Measurements from ENCODE around the gene CMSS1.

Gene CMSS1

DNA sequence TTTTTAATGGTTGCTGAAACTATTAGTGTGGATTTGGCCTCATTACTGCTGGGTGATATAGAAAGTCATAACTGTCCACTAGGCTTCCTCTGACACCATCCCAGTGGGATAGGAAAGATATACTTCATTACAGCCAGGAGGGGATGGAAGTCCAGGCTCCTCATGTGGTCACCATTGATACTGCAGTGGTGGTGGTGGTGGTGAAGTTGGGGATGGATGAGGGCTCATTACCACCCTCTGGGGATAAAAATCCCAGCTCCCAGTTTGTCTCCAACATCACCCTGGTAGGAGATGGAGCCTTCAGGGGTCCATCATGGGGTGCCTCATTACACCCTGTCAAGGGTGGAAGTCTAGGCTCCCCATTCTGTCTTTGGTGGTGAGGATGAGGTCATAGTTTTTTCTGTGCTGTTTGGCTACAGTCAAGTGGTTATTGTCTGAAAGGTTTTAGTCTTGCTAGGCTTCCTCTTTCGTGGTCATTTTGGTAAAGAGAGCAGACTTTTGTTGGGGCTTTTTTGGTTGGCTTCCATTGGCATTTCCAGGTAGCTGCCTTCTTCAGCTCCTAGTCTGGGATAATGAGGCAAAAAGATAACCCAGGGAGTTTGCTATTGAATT is 326.7 kb downstream of the CMSS1 start:
- no peak for DNase-seq (ENCODE audit: low spot score)

DNA sequence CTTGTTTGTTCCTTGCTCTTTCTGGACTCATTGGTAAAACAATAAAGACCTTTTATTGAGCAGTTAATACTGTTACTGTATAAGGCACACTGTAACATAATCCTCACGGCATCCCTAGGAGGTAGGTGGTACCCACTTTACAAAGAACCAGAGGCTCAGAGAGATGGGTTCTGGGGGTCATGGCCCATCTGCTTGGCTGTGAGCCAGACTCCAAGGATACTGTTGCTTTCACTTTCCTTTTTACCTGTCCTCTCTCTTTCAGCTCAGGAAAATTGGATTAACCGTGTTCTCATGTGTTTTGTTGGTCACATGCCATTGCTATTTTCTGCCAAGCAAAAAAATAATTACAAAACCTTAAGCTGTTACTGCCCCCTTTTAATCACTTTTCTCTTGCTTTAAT is 331.5 kb downstream of the CMSS1 start:
- no peak for DNase-seq (ENCODE audit: low spot score)

GRCh38 chr3:100149713-100150415 is 332.2 kb downstream of the CMSS1 start:
- no peak for DNase-seq (ENCODE audit: low spot score)

DNA sequence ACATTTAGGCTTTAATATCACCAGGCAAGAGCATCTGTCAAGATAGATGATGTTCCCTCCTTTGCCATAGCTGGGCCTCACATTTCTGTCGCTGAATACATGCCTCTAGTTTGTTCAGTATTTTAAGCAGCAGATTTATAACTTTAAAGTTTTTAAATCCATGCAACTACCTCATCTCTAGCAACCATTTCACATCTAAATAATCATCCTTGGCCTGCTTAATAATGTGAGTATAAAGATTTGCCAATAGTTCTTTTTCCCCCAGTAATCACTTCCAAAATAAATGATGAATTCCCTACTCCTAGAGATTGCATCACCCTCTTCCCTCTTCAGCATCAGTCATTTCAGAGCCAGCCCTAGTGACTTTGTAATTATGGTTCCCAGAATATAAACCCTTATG is 332.8 kb downstream of the CMSS1 start:
- DNase-seq (ENCODE audit: low spot score): no peak

GRCh38 chr3:100151024-100151707 is 333.5 kb downstream of the CMSS1 start:
- no peak for DNase-seq (ENCODE audit: low spot score)

GRCh38 chr3:100154171-100154570 is 336.5 kb downstream of the CMSS1 start:
- no peak for DNase-seq (ENCODE audit: low spot score)

DNA sequence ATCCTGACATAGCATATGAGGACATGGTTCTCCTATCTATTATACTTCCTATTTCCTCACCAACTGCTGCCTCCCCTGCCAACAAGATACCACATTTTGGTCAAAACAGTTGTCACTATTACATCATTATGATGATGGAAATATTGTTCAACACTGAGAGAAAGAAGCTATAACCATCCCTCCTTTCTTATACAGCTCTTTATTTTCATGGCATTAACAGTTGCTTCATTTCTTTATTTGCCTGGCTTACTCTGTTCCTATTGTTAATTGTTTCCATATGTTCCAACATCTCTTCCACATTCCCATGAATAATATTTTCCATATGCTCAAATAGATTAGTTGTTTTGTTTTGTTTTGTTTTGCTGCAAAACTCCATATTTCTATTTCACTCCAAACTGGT is 337.5 kb downstream of the CMSS1 start:
- no peak for DNase-seq (ENCODE audit: low spot score)

- DNase-seq (ENCODE audit: low spot score): no peak
Measured at GRCh38 chr3:100155590-100155989, 337.9 kb downstream of the CMSS1 start.

DNA sequence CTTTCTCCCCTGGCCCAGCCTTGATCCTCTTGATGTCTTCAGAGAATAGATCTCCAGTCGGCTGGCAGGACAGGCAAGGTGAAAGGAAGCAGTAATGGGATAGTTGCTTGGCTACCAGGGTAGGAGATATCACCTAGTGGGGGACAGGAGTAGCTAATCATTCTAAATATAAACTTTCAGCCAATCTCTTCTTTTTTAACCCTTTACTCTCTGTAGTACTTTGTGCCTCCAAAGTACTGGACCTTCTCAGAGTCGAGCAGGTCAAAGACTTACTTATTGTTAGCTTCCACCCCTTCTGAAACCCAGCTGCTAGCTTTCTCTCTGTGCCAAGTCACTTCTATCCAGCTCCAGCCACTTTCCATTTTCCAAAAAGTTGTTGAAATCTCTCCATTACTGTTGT is 340.0 kb downstream of the CMSS1 start:
- DNase-seq (ENCODE audit: low spot score): no peak

GRCh38 chr3:100158918-100159330 is 341.3 kb downstream of the CMSS1 start:
- DNase-seq (ENCODE audit: low spot score): no peak

GRCh38 chr3:100159331-100160153 is 341.9 kb downstream of the CMSS1 start:
- DNase-seq (ENCODE audit: low spot score): no peak

- DNase-seq (ENCODE audit: low spot score): no peak
Measured at GRCh38 chr3:100160521-100160920, 342.9 kb downstream of the CMSS1 start.

DNA sequence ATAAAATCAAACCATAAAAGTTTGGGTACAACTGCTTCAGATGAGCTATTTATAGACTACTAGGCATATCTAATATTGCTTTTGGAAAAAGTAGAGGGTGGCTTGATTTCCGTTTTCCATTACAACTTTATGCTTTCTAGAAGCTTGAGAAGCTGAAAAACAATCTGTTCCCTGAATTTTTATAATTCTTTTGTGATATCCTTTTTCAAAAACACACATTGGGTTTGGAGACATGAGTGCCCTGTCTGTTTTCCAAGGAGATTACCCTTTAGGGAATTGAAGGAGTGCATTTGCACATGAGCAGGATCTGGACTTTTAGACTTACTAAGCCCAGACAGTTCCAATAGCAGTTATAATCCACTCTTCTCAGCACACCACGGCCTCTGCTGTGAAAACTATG is 346.1 kb downstream of the CMSS1 start:
- no peak for DNase-seq (ENCODE audit: low spot score)

- no peak for DNase-seq (ENCODE audit: low spot score)
Measured at GRCh38 chr3:100164743-100165142, 347.1 kb downstream of the CMSS1 start.

- DNase-seq (ENCODE audit: low spot score): no peak
Measured at GRCh38 chr3:100165926-100166550, 348.4 kb downstream of the CMSS1 start.

GRCh38 chr3:100169201-100169920 is 351.7 kb downstream of the CMSS1 start:
- DNase-seq (ENCODE audit: low spot score): no peak

GRCh38 chr3:100170486-100170885 is 352.8 kb downstream of the CMSS1 start:
- DNase-seq (ENCODE audit: low spot score): no peak

DNA sequence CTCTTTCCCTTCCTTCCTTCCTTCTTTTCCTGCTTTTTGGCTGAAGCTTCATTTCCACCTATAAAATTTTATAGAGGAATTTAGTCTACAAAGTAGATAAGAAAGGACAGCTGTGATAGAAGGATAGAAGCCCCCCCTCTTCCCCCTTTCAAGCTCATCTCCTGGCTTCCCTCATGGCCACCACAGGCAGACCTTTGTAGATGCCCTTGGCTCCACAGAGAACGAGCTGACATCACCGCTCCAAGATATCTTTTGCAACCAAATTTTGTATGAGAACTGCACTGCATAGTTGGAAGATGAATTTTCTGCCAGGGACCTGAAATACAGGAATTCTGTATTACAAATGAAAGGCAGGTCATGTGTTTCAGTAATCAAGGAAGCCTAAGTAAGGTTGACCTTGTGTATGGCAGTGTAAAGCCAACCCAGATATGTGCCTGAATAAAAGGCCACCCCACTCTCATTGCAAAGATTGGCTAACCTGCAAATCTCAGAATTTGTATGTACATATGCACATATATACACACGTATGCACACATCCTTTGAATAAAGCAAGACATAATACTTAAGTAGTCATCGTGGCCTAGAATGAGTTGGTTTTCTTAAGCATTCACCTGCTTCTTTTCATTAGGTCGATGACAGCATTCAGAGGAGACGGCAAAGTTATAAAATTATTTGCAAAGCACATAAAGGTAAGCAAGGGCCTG is 353.7 kb downstream of the CMSS1 start:
- no peak for DNase-seq (ENCODE audit: low spot score)

- no peak for DNase-seq (ENCODE audit: low spot score)
Measured at GRCh38 chr3:100173961-100174360, 356.3 kb downstream of the CMSS1 start.

GRCh38 chr3:100175637-100176280 is 358.1 kb downstream of the CMSS1 start:
- DNase-seq (ENCODE audit: low spot score): no peak
